ENCODE data around the gene USP38.
"Not testable (repeated sequence)": the region's sequence is repeated elsewhere in the genome, so short reads cannot be mapped to it uniquely, and the experiment has no call there.

The USP38 gene

DNA sequence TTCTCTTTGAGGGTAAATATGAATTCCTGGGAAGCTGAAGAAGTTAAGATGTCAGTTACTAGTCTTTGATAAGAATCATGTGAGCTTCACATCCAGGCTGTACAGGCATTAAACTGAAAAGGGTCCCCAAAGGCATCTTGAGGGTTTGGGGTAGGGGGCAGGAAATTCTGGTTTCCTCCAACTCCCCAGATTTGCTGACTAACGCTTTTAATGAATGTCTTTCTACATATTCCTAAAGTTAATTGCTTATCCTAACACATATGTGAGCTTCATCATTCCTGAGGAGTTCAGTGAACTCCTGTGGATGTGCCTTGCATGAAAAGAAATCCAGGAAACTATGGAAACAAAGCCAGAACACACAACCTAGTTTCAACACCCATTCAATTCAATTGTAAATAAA is 78.1 kb downstream of the USP38 start:
- CTCF ChIA-PET, result interaction anchor here (1.1 kb wide), 1 partner anchor 19 kb away, joined by 3 read pairs; no protein-coding TSS in a partner anchor

DNA sequence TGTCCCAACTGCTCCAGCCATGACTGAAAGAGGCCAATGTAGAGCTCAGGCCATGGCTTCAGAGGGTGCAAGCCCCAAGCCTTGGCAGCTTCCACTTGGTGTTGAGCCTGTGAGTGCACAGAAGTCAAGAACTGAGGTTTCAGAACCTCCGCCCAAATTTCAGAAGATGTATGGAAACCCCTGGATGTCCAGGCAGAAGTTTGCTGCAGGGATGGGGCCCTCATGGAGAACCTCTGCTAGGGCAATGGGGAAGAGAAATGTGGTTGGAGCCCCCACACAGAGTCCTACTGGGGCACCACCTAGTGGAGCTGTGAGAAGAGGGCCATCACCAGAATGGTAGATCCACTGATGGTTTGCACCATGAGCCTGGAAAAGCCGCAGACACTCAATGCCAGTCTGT is 83.0 kb downstream of the USP38 start:
- DNase-seq (ENCODE audit: extremely low spot score); POLR2A ChIA-PET: not testable (repeated sequence)
- CTCF ChIA-PET, result interaction anchor here (1.5 kb wide), 1 partner anchor 19 kb away, joined by 3 read pairs; no protein-coding TSS in a partner anchor

More for the DNA sequence above, 78.1 kb downstream of the USP38 start:
- TF ChIP-seq, protein P1, sequence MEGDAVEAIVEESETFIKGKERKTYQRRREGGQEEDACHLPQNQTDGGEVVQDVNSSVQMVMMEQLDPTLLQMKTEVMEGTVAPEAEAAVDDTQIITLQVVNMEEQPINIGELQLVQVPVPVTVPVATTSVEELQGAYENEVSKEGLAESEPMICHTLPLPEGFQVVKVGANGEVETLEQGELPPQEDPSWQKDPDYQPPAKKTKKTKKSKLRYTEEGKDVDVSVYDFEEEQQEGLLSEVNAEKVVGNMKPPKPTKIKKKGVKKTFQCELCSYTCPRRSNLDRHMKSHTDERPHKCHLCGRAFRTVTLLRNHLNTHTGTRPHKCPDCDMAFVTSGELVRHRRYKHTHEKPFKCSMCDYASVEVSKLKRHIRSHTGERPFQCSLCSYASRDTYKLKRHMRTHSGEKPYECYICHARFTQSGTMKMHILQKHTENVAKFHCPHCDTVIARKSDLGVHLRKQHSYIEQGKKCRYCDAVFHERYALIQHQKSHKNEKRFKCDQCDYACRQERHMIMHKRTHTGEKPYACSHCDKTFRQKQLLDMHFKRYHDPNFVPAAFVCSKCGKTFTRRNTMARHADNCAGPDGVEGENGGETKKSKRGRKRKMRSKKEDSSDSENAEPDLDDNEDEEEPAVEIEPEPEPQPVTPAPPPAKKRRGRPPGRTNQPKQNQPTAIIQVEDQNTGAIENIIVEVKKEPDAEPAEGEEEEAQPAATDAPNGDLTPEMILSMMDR (IDR thresholded peaks at IDR 0.05; ENCODE audit: control extremely low read depth, extremely low read depth, low read depth, missing control alignments), result no peak
- POLR2A ChIA-PET, result no interaction called here
- DNase-seq (ENCODE audit: extremely low spot score), result no peak

DNA sequence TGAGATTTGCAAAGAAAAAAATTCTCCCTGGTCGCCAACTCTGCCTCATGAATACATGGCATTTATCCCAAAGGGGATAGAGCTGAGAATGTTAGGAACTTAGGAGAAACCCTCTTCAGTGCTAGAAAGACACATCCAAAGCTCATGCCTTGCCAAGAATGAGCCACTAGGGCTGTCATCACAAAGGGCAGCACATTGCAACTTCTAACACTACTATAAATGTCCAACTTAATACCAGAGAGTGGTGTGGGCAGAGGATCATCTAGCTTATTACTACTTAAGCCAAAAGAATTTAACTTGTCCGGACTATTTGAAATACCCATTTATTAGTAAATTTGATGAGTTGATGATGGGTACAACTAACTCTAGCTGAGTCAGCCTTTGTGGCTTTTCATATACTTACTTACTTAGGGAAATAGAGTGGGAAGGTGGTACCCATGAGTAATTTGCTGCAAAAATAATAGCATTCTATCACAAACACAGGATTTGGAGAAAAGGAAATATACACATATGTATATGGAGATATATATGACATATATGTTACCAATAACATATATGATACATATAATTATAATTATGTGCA is 85.6 kb downstream of the USP38 start:
- CTCF ChIA-PET, result interaction anchor here (0.9 to 1.6 kb wide), 3 partner anchors 10 to 127 kb away, joined by 3 to 5 read pairs (median 3); no protein-coding TSS in a partner anchor
- no peak for DNase-seq (ENCODE audit: extremely low spot score)
- POLR2A ChIA-PET, result no interaction called here
- TF ChIP-seq, protein P1 (IDR thresholded peaks at IDR 0.05; ENCODE audit: control extremely low read depth, extremely low read depth, low read depth, missing control alignments), result no peak

Measured in GM10248 (cell line).